GM18909 (cell line): ENCODE measurements around the gene HDAC5.
"Not testable (repeated sequence)": the region's sequence is repeated elsewhere in the genome, so short reads cannot be mapped to it uniquely, and the experiment has no call there.

Experiments
- ATAC-seq: cut with Tn5 transposase; IDR thresholded peaks from one replicate; pipeline ENCODE4 v1.9.1; 2021; ENCODE audit warnings: mild to moderate bottlenecking; ENCODE audit not compliant: unreplicated experiment, poor library complexity

HDAC5 gene

GRCh38 chr17:44071772-44072171, 51.7 kb downstream of the HDAC5 start:
- no peak for ATAC-seq

GRCh38 chr17:44071198-44071520, 52.3 kb downstream of the HDAC5 start:
- no peak for ATAC-seq

- peak; percentile 72 for ATAC-seq
Measured at GRCh38 chr17:44070455-44071197, 52.8 kb downstream of the HDAC5 start, which contains the start of gene G6PC3. TSS of gene G6PC3 (plus strand) at chr17:44070735. CDS start at chr17:44070966, 231 bp downstream.

GRCh38 chr17:44069974-44070454, 53.4 kb downstream of the HDAC5 start:
- ATAC-seq = peak; percentile 8

GRCh38 chr17:44067545-44067940, 55.9 kb downstream of the HDAC5 start:
- no peak for ATAC-seq

- peak; percentile 69 for ATAC-seq
Measured at GRCh38 chr17:44066204-44066930, 57.1 kb downstream of the HDAC5 start, which contains the start of gene LSM12. TSS of gene LSM12 (minus strand) at chr17:44066671. CDS start at chr17:44066587, 84 bp downstream.

- no peak for ATAC-seq
Measured at GRCh38 chr17:44065668-44066203, 57.7 kb downstream of the HDAC5 start.

GRCh38 chr17:44063704-44064639, 59.5 kb downstream of the HDAC5 start:
- no peak for ATAC-seq

- ATAC-seq = no peak
Measured at GRCh38 chr17:44062871-44063270, 60.6 kb downstream of the HDAC5 start.

GRCh38 chr17:44061446-44061845, 62.0 kb downstream of the HDAC5 start:
- no peak for ATAC-seq

- no peak for ATAC-seq
Measured at GRCh38 chr17:44059101-44059892, 64.1 kb downstream of the HDAC5 start.

- no peak for ATAC-seq
Measured at GRCh38 chr17:44053125-44053872, 70.1 kb downstream of the HDAC5 start.

GRCh38 chr17:44049294-44050060, 74.0 kb downstream of the HDAC5 start:
- no peak for ATAC-seq

GRCh38 chr17:44046893-44047292, 76.5 kb downstream of the HDAC5 start:
- ATAC-seq = not testable (repeated sequence)

- ATAC-seq = no peak
Measured at GRCh38 chr17:44045486-44045885, 78.0 kb downstream of the HDAC5 start.

- ATAC-seq = no peak
Measured at GRCh38 chr17:44044071-44044470, 79.4 kb downstream of the HDAC5 start.

- ATAC-seq = no peak
Measured at GRCh38 chr17:44043272-44043696, 80.2 kb downstream of the HDAC5 start.
